DMS153 treated with DMSO at 0.1 percent for 48 hours (cell line): ENCODE results near the gene CANT1.
"Not testable (repeated sequence)": the region's sequence is repeated elsewhere in the genome, so short reads cannot be mapped to it uniquely, and the experiment has no call there.

Experiments
- DNase-seq: peaks from one replicate; lab custom pipeline; 2025; ENCODE audit not compliant: unreplicated experiment; lab: John Stamatoyannopoulos, UW

The CANT1 gene

GRCh38 chr17:78962345-78962983 is 47.1 kb downstream of the CANT1 start:
- DNase-seq = no peak

- DNase-seq = no peak
These were observed 48.0 kb downstream of the CANT1 start for GRCh38 chr17:78961571-78961970.

- DNase-seq = no peak
These were observed 48.6 kb downstream of the CANT1 start for GRCh38 chr17:78960928-78961327.

GRCh38 chr17:78959803-78960202 is 49.8 kb downstream of the CANT1 start:
- no peak for DNase-seq

- no peak for DNase-seq
These were observed 50.9 kb downstream of the CANT1 start for GRCh38 chr17:78958641-78959127.

DNA sequence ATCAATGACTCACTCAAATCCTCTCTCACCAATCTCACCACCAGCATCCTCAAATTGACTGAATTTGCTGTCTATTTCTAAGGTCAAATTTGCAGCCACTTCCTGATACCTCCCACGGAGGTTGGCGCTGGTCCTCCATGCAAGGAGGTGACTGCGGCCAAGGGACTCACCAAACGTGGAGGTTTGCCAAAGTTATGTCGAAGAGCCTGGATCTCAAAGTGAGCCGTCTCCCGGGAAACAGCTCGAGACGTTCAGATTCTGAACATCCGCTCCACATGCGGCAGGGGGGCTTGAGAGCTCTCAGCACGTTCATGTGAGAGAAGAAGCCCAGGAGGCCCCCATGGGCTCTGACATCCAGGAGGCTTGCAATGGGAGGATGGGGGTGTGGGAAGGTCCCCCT is 52.4 kb downstream of the CANT1 start:
- no peak for DNase-seq

- no peak for DNase-seq
These were observed 53.3 kb downstream of the CANT1 start for GRCh38 chr17:78956254-78956653.

DNA sequence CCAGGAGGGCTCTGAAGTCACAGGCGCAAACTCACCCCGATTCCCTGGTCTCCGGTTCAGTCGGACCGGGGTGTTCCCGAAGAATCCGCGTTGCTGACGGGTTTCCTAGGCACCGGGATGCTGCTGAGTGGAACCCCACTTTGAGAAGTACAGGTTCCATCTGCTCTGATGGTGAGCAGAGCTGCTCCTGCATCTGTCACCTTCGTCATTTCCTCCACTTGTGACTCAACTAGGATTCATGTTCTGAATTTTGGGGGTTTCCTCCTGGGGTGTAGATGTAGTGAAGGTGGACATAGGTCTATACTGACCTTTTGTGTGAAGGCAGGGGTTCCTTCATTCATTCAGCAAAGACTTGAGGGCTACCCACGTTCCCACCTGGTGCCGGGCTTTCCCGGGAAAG is 54.9 kb downstream of the CANT1 start:
- DNase-seq = no peak

DNA sequence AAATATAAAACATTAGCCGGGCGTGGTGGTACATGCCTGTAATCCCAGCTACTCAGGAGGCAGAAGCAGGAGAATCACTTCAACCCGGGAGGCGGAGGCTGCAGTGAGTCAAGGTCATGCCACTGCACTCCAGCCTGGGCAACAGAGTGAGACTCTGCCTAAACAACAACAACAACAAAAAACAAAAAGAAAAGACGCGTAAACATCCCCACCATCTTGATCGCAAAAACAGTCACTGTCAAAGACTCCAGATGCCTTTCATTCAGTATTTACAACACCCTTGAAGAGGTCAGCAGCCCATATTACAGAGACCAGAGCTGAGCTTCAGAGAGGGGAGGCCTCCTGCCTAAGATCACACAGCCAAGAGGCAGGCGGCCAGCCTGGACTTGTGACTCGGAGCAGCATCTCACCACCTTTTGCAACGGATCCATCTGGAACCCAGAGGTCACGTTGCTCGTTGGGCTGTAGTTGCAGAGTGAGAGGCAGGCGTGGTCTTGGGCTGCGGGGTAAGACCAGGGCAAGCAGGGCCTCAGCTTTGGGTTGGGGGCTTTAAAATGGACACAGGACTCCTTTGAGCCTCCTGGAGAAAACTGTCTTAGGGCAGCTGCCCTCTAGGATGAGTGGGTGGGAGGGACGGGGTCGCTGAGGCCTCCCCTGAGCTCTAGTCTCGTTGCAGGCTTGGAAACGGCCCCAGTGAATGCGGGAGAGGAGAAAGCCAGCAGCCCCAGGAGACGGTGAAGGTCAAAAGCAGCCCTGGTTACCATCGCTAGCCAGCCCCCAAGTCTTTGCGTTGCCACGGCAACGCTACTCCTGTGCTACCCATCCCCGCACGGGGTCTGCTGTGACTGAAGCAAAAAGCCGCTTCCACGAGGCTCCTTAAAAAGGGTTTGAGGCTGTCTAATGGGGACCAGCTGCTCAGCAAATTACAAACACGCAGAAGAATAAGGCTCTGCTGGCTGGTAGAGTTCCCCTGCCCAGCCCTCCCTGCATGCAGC is 55.9 kb downstream of the CANT1 start:
- no peak for DNase-seq

DNA sequence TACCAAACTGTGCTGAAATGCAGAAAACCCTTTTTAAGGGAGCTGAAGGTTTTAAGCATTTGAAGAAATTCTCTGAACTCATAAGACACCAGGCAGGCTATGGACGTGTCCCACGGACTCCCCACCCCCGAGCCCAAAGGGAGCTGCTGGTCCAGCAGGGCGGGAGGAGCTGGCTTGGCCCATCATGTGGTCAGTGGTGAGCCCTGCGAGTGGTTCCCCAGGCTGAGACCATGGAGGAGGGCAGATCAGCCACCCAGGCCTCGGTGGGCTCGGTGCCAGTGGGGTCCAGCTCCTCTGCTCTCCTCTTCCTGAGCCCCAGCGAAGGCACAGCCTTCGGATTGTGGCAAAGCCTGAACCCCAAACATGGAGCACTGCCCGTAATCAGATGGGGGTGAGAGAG is 56.9 kb downstream of the CANT1 start:
- DNase-seq = no peak

DNA sequence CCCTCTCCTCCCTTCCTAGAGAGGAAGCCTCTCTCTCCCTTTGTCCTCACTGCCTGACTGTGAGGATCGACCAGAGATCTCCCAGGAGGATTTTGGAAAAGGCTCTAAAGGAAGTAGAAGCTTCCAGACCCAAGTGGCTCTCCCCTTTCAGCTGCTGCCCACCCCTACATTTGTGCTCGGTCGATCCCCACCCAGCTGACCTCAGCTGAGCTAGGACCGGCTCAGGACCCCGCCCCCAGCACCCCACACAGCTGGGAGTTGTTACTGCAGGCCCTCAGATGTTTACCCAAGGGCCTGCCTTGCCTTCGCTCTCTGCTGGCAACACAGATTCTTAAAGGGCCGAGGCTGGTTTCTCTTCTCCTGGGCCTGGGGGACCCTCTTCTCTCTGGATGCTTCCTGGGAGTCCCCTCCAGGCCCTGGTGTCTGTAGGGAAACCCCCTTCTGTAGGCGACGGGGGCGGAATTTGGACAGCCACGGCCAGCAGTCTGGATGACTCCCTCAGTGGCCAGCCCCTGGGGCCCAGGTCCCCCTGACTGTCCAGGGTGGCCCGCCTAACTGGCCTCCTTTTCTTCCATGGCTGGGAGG is 57.5 kb downstream of the CANT1 start:
- DNase-seq = no peak

DNA sequence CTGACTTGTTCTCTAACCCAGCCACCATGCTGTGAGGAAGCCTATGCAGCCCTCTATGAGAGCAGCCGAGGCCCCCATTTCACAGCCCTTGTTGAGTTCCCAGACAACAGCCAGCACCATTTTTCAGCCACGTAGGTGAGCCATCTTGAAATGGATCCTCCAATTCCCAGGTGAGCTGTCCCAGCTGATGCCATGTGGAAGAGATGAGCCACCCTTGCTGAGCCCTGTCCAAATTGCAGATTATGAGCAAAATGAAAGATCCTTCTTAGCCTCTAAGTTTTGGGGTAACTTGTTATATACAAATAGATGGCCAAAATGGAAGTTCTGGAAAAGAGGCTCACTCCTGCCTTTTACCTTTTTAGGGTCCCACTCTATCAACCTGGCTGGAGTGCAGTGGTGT is 58.7 kb downstream of the CANT1 start:
- DNase-seq = no peak

DNA sequence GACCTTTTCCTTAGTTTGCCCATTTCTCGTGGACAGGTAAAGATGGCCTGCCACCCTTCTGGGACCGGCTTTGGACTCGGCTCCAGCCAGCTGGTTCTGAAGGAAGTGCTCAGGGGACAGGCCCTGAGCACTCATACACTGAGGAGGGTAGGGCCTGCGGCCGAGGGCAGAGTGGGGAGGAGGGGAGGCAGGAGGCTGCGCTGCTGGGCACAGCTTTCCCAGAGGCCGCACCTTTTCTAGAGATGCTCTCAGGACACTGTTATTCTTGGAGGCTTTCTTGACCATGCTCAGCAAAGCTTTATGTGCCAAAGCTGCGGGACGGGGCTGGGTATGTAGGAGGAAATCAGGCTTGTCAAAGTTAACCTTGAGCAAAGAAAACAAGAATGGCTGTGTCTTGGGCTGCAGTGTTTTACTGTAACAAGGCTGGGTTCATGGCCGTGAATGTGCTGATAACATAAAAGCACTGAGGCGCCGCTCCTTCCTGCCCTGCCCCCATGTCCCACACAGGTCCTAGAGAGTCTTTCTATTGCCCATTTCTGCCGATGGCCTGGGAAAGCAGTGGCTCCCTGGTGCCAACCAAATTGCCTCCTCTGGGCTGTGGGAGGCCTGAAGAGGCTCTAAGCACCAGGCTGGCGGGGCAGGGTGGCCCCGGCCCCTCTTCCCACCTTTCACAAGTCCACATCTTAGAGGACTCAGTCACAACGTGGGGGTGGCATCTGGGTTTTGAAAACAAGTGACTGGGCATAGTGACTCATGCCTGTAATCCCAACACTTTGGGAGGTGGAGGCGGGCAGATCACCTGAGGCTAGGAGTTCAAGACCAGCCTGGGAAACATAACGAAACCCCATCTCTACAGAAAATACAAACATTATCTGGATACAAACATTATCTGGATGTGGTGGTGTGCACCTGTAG is 62.1 kb downstream of the CANT1 start:
- DNase-seq = no peak

DNA sequence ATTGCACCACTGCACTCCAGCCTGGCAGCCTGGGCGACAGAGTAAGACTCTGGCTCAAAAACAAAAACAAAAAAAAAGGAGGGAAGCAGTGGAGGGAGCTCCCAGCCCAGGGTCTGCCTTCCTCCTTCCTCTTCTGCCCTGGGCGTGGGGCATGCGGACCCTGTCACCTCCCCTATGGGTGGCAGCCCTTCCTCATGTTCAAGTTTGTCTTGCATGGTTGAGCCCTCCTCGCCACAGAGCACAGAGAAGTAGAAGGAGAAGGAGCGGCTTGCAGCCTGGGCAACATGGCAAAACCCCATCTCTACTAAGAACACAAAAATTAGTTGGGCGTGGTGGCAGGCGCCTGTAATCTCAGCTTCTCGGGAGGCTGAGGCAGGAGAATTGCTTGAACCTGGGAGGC is 62.9 kb downstream of the CANT1 start:
- DNase-seq = no peak

DNA sequence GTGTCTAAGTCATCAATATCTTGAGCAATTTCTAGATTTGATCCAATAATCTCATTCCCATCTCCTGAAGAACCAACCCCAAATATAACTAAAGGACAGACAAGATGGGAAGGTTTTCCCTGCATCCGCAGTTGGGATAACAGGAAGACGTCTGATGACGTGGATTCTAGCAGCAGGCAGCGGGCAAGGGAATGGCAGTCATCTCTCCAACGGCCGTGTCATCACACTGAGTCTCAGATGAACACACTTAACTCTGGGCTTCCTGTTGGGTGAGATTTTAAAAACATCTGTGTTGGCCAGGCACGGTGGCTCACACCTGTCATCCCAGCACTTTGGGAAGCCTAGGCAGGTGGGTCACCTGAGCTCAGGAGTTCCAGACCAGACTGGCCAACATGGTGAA is 63.4 kb downstream of the CANT1 start:
- no peak for DNase-seq

DNA sequence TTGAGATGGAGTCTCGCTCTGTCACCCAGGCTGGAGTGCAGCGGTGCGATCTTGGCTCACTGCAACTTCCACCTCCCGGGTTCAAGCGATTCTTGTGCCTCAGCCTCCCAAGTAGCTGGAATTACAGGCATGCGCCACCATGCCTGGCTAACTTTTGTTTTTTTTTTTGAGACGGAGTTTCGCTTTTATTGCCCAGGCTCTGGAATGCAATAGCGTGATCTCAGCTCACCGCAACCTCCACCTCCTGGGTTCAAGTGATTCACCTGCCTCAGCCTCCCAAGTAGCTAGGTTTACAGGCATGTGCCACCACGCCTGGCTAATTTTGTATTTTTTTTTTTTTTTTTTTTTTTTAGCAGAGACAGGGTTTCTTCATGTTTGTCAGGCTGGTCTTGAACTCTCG is 64.1 kb downstream of the CANT1 start:
- not testable (repeated sequence) for DNase-seq

GRCh38 chr17:78944956-78945355 is 64.6 kb downstream of the CANT1 start:
- DNase-seq = no peak

DNA sequence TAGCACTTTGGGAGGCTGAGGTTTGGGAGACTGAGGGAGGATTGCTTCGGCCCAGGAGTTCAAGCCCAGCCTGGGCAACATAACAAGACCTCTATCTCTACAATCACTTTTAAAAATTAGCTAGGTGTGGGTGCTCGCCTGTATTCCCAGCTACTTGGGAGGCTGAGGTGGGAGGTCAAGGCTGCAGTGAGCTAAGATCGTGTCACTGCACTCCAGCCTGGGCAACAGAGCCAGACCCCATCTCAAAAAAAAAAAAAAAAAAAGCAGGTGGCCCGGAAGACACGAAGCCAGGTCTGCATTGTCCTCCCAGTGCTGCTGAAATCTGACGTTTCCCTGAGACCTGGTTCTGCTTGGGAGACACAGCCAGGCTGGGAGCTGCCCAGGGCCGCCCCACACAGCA is 65.5 kb downstream of the CANT1 start:
- DNase-seq = no peak
